ENCODE data around the gene TMOD1. TPM values are rescaled to one million over a fixed set of nuclear protein-coding genes. Genes with fewer than 3 reads are reported as not detected.
A peak's percentile ranks its signal among the peaks of the same experiment; 100 is the strongest.

The TMOD1 gene
- total and polyA plus RNA-seq, 9 of the 15 experiments (the other 6 are each of a cell fraction or from before 2014, with no cell fraction given), result 7.1 to 41.2 (median 14.2) TPM

DNA sequence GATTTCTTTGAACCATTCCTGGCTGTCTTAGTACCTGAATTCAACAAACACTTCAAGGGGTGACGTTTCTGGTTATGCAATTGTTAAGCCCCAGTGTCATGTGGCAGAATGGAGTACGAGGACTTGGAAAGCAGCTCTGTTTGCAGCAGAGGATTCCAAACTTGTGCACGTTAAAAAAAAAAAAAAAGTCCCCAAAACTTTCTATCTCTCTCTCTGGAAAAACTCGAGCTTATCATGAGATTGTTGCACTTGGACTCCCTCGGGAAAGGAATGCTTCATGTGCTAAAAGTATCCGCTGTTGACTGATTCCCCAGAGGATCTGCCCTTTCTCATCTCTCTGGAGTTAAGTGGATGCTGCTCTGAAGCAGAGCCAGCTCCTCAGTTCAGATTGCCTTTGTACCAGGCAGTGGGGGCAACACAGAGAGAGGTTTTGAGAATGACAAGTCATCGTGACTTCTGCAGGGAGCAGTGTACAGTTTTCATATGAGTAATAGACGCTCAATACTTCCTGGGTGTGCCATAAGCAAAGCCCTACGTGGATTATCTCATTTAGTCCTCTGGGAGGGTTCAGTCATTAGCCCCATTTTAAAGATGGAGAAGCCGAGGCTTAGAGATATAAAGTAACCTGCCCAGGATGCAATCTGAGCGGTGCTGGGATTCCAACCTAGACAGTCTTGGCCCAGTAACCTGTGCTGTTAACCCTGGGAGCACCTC, 28.1 kb downstream of the TMOD1 start (continued):
- TF ChIP-seq, protein P1, sequence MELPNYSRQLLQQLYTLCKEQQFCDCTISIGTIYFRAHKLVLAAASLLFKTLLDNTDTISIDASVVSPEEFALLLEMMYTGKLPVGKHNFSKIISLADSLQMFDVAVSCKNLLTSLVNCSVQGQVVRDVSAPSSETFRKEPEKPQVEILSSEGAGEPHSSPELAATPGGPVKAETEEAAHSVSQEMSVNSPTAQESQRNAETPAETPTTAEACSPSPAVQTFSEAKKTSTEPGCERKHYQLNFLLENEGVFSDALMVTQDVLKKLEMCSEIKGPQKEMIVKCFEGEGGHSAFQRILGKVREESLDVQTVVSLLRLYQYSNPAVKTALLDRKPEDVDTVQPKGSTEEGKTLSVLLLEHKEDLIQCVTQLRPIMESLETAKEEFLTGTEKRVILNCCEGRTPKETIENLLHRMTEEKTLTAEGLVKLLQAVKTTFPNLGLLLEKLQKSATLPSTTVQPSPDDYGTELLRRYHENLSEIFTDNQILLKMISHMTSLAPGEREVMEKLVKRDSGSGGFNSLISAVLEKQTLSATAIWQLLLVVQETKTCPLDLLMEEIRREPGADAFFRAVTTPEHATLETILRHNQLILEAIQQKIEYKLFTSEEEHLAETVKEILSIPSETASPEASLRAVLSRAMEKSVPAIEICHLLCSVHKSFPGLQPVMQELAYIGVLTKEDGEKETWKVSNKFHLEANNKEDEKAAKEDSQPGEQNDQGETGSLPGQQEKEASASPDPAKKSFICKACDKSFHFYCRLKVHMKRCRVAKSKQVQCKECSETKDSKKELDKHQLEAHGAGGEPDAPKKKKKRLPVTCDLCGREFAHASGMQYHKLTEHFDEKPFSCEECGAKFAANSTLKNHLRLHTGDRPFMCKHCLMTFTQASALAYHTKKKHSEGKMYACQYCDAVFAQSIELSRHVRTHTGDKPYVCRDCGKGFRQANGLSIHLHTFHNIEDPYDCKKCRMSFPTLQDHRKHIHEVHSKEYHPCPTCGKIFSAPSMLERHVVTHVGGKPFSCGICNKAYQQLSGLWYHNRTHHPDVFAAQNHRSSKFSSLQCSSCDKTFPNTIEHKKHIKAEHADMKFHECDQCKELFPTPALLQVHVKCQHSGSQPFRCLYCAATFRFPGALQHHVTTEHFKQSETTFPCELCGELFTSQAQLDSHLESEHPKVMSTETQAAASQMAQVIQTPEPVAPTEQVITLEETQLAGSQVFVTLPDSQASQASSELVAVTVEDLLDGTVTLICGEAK (IDR thresholded peaks at IDR 0.05), result no peak
- TF ChIP-seq, protein P1 (CRISPR knock-in tag; IDR thresholded peaks at IDR 0.05), result no peak
- TF ChIP-seq SMARCA5 (IDR thresholded peaks at IDR 0.05) (0 out of 2 replicates have a peak, but pooled peaks have one; percentile 59), ZNF224 (CRISPR knock-in tag; IDR thresholded peaks at IDR 0.05) (no peak), RFX7 (CRISPR knock-in tag; IDR thresholded peaks at IDR 0.05) (no peak), SMAD4 (CRISPR knock-in tag; conservative IDR thresholded peaks at IDR 0.05) (no peak), FOXK1 (CRISPR knock-in tag; IDR thresholded peaks at IDR 0.05; ENCODE audit: borderline replicate concordance) (no peak), ZNF212 (CRISPR knock-in tag; IDR thresholded peaks at IDR 0.05) (no peak), C11orf30 (IDR thresholded peaks at IDR 0.05; ENCODE audit: low read depth) (peak; percentile 27; the same call in 1 of the 2 replicates), ZNF584 (CRISPR knock-in tag; IDR thresholded peaks at IDR 0.05; ENCODE audit: low read depth) (no peak), ZBTB17 (CRISPR knock-in tag; IDR thresholded peaks at IDR 0.05) (no peak)
- TF ChIP-seq, protein P2, sequence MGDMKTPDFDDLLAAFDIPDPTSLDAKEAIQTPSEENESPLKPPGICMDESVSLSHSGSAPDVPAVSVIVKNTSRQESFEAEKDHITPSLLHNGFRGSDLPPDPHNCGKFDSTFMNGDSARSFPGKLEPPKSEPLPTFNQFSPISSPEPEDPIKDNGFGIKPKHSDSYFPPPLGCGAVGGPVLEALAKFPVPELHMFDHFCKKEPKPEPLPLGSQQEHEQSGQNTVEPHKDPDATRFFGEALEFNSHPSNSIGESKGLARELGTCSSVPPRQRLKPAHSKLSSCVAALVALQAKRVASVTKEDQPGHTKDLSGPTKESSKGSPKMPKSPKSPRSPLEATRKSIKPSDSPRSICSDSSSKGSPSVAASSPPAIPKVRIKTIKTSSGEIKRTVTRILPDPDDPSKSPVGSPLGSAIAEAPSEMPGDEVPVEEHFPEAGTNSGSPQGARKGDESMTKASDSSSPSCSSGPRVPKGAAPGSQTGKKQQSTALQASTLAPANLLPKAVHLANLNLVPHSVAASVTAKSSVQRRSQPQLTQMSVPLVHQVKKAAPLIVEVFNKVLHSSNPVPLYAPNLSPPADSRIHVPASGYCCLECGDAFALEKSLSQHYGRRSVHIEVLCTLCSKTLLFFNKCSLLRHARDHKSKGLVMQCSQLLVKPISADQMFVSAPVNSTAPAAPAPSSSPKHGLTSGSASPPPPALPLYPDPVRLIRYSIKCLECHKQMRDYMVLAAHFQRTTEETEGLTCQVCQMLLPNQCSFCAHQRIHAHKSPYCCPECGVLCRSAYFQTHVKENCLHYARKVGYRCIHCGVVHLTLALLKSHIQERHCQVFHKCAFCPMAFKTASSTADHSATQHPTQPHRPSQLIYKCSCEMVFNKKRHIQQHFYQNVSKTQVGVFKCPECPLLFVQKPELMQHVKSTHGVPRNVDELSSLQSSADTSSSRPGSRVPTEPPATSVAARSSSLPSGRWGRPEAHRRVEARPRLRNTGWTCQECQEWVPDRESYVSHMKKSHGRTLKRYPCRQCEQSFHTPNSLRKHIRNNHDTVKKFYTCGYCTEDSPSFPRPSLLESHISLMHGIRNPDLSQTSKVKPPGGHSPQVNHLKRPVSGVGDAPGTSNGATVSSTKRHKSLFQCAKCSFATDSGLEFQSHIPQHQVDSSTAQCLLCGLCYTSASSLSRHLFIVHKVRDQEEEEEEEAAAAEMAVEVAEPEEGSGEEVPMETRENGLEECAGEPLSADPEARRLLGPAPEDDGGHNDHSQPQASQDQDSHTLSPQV (IDR thresholded peaks at IDR 0.05), result 0 out of 2 replicates have a peak, but pooled peaks have one; percentile 29
- TF ChIP-seq, protein P3, sequence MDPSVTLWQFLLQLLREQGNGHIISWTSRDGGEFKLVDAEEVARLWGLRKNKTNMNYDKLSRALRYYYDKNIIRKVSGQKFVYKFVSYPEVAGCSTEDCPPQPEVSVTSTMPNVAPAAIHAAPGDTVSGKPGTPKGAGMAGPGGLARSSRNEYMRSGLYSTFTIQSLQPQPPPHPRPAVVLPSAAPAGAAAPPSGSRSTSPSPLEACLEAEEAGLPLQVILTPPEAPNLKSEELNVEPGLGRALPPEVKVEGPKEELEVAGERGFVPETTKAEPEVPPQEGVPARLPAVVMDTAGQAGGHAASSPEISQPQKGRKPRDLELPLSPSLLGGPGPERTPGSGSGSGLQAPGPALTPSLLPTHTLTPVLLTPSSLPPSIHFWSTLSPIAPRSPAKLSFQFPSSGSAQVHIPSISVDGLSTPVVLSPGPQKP (CRISPR knock-in tag; IDR thresholded peaks at IDR 0.05), result no peak

Measured in K562 (cell line).